GM12865 (cell line): ENCODE data around the gene PPM1B.
"Not testable (repeated sequence)": the region's sequence is repeated elsewhere in the genome, so short reads cannot be mapped to it uniquely, and the experiment has no call there.

Source experiments
- DNase-seq: peaks from one replicate; pipeline ENCODE4 v3.0.0; 2010; ENCODE audit warnings: low read depth
- H3K4me3 ChIP-seq: 2 replicates; pipeline ENCODE4 v1.5.1; 2011; ENCODE audit warnings: mild to moderate bottlenecking, low read depth, low read length, control low read depth
- CTCF ChIP-seq: IDR thresholded peaks from 2 replicates; pipeline ENCODE4 v1.5.1; 2011; ENCODE audit warnings: low read length, control low read depth, low read depth, inconsistent platforms; ENCODE audit not compliant: insufficient read depth; ENCODE audit errors: missing control alignments

PPM1B gene

GRCh38 chr2:44171018-44171417 is 2.3 kb downstream of the PPM1B start:
- H3K4me3 ChIP-seq, result peak overlapping the region; percentile 78
- no peak for TF ChIP-seq CTCF
- DNase-seq, result no peak

GRCh38 chr2:44171442-44171841 is 2.8 kb downstream of the PPM1B start:
- peak overlapping the region; percentile 78 for H3K4me3 ChIP-seq
- DNase-seq, result not testable (repeated sequence)

GRCh38 chr2:44172576-44172975 is 3.9 kb downstream of the PPM1B start:
- no peak overlapping the region for H3K4me3 ChIP-seq
- no peak for TF ChIP-seq CTCF
- no peak for DNase-seq

- no peak for DNase-seq
- TF ChIP-seq CTCF, result no peak
- H3K4me3 ChIP-seq, result no peak overlapping the region
Observed at GRCh38 chr2:44178950-44179349, 10.3 kb downstream of the PPM1B start.

- no peak for TF ChIP-seq CTCF
- DNase-seq, result no peak
- H3K4me3 ChIP-seq, result no peak overlapping the region
Observed at GRCh38 chr2:44181648-44182047, 13.0 kb downstream of the PPM1B start.

GRCh38 chr2:44184106-44184505 is 15.4 kb downstream of the PPM1B start:
- no peak for TF ChIP-seq CTCF
- no peak for DNase-seq
- no peak overlapping the region for H3K4me3 ChIP-seq

GRCh38 chr2:44186810-44187209 is 18.1 kb downstream of the PPM1B start:
- no peak for TF ChIP-seq CTCF
- no peak overlapping the region for H3K4me3 ChIP-seq
- no peak for DNase-seq

GRCh38 chr2:44187251-44187650 is 18.6 kb downstream of the PPM1B start:
- no peak for TF ChIP-seq CTCF
- no peak for DNase-seq
- no peak overlapping the region for H3K4me3 ChIP-seq
